HepG2 (cell line): ENCODE data around the gene FBXO33. TPM values are rescaled to one million over a fixed set of nuclear protein-coding genes. Genes with fewer than 3 reads are reported as not detected.

Experiments
- ATAC-seq: fragments of 200-7000 bp; cut with Tn5 transposase; 3 replicates; pipeline ENCODE4 v1.9.1; 2020; ENCODE audit warnings: mild to moderate bottlenecking, moderate library complexity
- BruUV-seq: library from RNA; stranded (reverse); fragments of 400-500 nt; replicated peaks from 2 replicates; lab custom pipeline; 2021; lab: Mats Ljungman, UMichigan
- CTCF ChIA-PET: fragments of 300-600 bp; formaldehyde crosslinking; extraction: SDS; loops from one replicate; lab custom pipeline; 2021; ENCODE audit warnings: low total read pairs, inconsistent platforms, low intra/inter-chr PET ratio; lab: Yijun Ruan, JAX
- POLR2A ChIA-PET: fragments of 350-600 bp; sonication (Branson Sonifier 250); formaldehyde crosslinking; loops from one replicate; lab custom pipeline; 2020; ENCODE audit warnings: antibody characterized with exemption, inconsistent platforms; lab: Yijun Ruan, JAX
- DNase-seq: peaks from one replicate; pipeline ENCODE4 v3.0.0-alpha.2; 2015; ENCODE audit warnings: low spot score
- FAIRE-seq: peaks from 3 replicates; lab custom pipeline; 2011; peaks lifted over from hg19 to GRCh38; lab: Jason Lieb, UNC
- H2AFZ ChIP-seq: one replicate; pipeline ENCODE4 v1.6.1; 2011; ENCODE audit warnings: low read length, inconsistent platforms
- H3K27ac ChIP-seq: fragments of 300-600 bp; 3 replicates; pipeline ENCODE4 v1.8.0; 2011; ENCODE audit warnings: mixed run types, mild to moderate bottlenecking, mixed read lengths, low read length, inconsistent platforms; ENCODE audit not compliant: insufficient read depth; ENCODE audit errors: extremely low read length
- H3K27me3 ChIP-seq, 2 experiments: fragments of 200-600 bp in 1 of 2; 2 replicates in 1 of 2; 3 replicates in 1 of 2; pipeline versions ENCODE4 v1.6.0 to v1.8.0; 2011; ENCODE audit warnings: low read length in 2 of 2, mild to moderate bottlenecking in 2 of 2, moderate library complexity in 2 of 2, inconsistent platforms in 1 of 2; ENCODE audit not compliant: insufficient read depth in 2 of 2, control insufficient read depth in 1 of 2
- H3K36me3 ChIP-seq, 2 experiments: fragments of 200-600 bp in 1 of 2; replicated peaks in 1 of 2; 2 replicates in 1 of 2; 3 replicates in 1 of 2; pipeline versions ENCODE4 v1.5.1 to v1.8.0; 2011; ENCODE audit warnings: low read length in 2 of 2, inconsistent platforms in 1 of 2; ENCODE audit not compliant: insufficient read depth in 2 of 2, control insufficient read depth in 1 of 2
- H3K4me1 ChIP-seq: 2 replicates; pipeline ENCODE4 v1.5.1; 2012; ENCODE audit warnings: low read length, inconsistent platforms; ENCODE audit not compliant: insufficient read depth
- H3K4me2 ChIP-seq: 2 replicates; pipeline ENCODE4 v1.6.0; 2011; ENCODE audit warnings: low read depth, low read length, inconsistent platforms
- H3K4me3 ChIP-seq, 3 experiments: fragments of 200-600 bp in 1 of 3; sonication (generic), shearing (Covaris generic) in 1 of 3; replicated peaks in 1 of 3; 2 replicates each; pipeline ENCODE4 v1.5.1; 2011 to 2016; ENCODE audit warnings: low read length in 3 of 3, inconsistent platforms in 2 of 3, low read depth in 2 of 3, mild to moderate bottlenecking in 2 of 3, control low read depth in 1 of 3, mixed read lengths in 1 of 3; ENCODE audit not compliant: insufficient read depth in 1 of 3
- H3K79me2 ChIP-seq: one replicate; pipeline ENCODE4 v1.6.1; 2011; ENCODE audit warnings: low read length, inconsistent platforms; ENCODE audit not compliant: insufficient read depth
- H3K9ac ChIP-seq: 2 replicates; pipeline ENCODE4 v1.6.0; 2011; ENCODE audit warnings: mild to moderate bottlenecking, low read depth, low read length, inconsistent platforms; ENCODE audit not compliant: insufficient read depth
- H3K9me3 ChIP-seq: 2 replicates; pipeline ENCODE4 v1.5.1; 2012; ENCODE audit warnings: mild to moderate bottlenecking, low read length
- H4K20me1 ChIP-seq: 2 replicates; pipeline ENCODE4 v1.6.0; 2011; ENCODE audit warnings: inconsistent platforms, mild to moderate bottlenecking, low read length, moderate library complexity; ENCODE audit not compliant: insufficient read depth
- CEBPB ChIP-seq: IDR thresholded peaks from 2 replicates; pipeline ENCODE4 v1.6.1; 2011; ENCODE audit warnings: low read depth, low read length, improper control_type of control experiment, borderline replicate concordance
- HDAC6 ChIP-seq: fragments of 200-600 bp; sonication (generic); IDR thresholded peaks from 2 replicates; pipeline ENCODE4 v1.7.0; 2017; ENCODE audit warnings: mild to moderate bottlenecking, antibody characterized with exemption, low read length, low read depth
- HMG20A ChIP-seq: IDR thresholded peaks from 2 replicates; pipeline ENCODE4 v1.6.1; 2016; ENCODE audit warnings: borderline replicate concordance
- JDP2 ChIP-seq: sonication (generic); formaldehyde crosslinking; IDR thresholded peaks from 2 replicates; pipeline ENCODE4 v1.8.1; 2022; ENCODE audit warnings: missing genetic modification reagents, borderline replicate concordance
- KLF9 ChIP-seq: IDR thresholded peaks from 2 replicates; pipeline ENCODE4 v1.6.1; 2016; ENCODE audit warnings: low read depth
- MTF1 ChIP-seq: sonication (generic); formaldehyde crosslinking; IDR thresholded peaks from 2 replicates; pipeline ENCODE4 v1.5.0; 2020; ENCODE audit warnings: missing genetic modification reagents
- NFKBIZ ChIP-seq: IDR thresholded peaks from 2 replicates; pipeline ENCODE4 v1.6.1; 2018; ENCODE audit warnings: missing genetic modification reagents, missing compliant biosample characterization
- RFX1 ChIP-seq: fragments of 450-650 bp; IDR thresholded peaks from 2 replicates; pipeline ENCODE4 v1.6.1; 2017
- TOE1 ChIP-seq: sonication (generic); formaldehyde crosslinking; IDR thresholded peaks from 2 replicates; pipeline ENCODE4 v1.4.0; 2020; ENCODE audit warnings: mild to moderate bottlenecking, missing genetic modification reagents
- ZNF101 ChIP-seq: sonication (generic); formaldehyde crosslinking; IDR thresholded peaks from 2 replicates; pipeline ENCODE4 v1.4.0; 2020; ENCODE audit warnings: mild to moderate bottlenecking, low read depth, missing genetic modification reagents, borderline replicate concordance
- ZNF484 ChIP-seq: sonication (generic); formaldehyde crosslinking; IDR thresholded peaks from 2 replicates; pipeline ENCODE4 v1.5.1; 2020; ENCODE audit warnings: mild to moderate bottlenecking, low read depth, missing genetic modification reagents, borderline replicate concordance
- ZNF569 ChIP-seq: sonication (generic); formaldehyde crosslinking; IDR thresholded peaks from 2 replicates; pipeline ENCODE4 v1.5.0; 2020; ENCODE audit warnings: mild to moderate bottlenecking, missing genetic modification reagents, moderate library complexity, borderline replicate concordance
- ZSCAN9 ChIP-seq: IDR thresholded peaks from 2 replicates; pipeline ENCODE4 v1.6.1; 2016; ENCODE audit warnings: borderline replicate concordance
- WGBS: methylation state at CpG from one replicate; pipeline ENCODE4 v1.1.6; 2017; ENCODE audit warnings: low lambda C conversion rate; 5-methylcytosine and 5-hydroxymethylcytosine counted together
- in situ Hi-C: cut with HindIII; loops from 2 replicates; pipeline ENCODE4 v1.10.0; 2017; ENCODE audit warnings: low pct_unique_long_range_greater_than_20kb; ENCODE audit not compliant: extremely low pct_ligation_motif_present
- intact Hi-C: fragments of 100-400 bp; cut with micrococcal nuclease; formaldehyde crosslinking; loops from one replicate; pipeline ENCODE4 v1.10.0; 2022; ENCODE audit not compliant: unreplicated experiment
- polyA plus RNA-seq, 8 experiments: library from polyadenylated mRNA; depleted of rRNA in 3 of 8; stranded (reverse) in 7 of 8; unstranded in 1 of 8; fragments of >200 nt; fragmentation: Illumina TruSeq in 4 of 8; extraction: Trizol in 4 of 8; gene quantifications; 2 replicates each; pipeline versions ENCODE4 v1.2.1 to v1.2.3, GENCODE V29; 2011 to 2016; ENCODE audit warnings: low read depth in 4 of 8, missing spikeins in 1 of 8, mixed read lengths in 1 of 8; ENCODE audit not compliant: insufficient read depth in 1 of 8
- total RNA-seq, 5 experiments: library from RNA; depleted of rRNA; stranded (reverse); fragments of >200 nt; fragmentation: Illumina TruSeq; extraction: Trizol; gene quantifications; 2 replicates each; pipeline ENCODE4 v1.2.3, GENCODE V29; 2016; ENCODE audit warnings: low read depth in 1 of 5
- TF ChIP-seq, protein P1 (sequence below): sonication (generic); formaldehyde crosslinking; IDR thresholded peaks from 2 replicates; pipeline ENCODE4 v1.4.0; 2020; ENCODE audit warnings: mild to moderate bottlenecking, low read depth, missing genetic modification reagents
- TF ChIP-seq, protein P2 (sequence below): sonication (generic); formaldehyde crosslinking; IDR thresholded peaks from 2 replicates; pipeline ENCODE4 v1.8.1; 2023; ENCODE audit warnings: mild to moderate bottlenecking, missing genetic modification reagents

FBXO33 gene
- total and polyA plus RNA-seq, 2 of the 13 experiments (the other 11 are each of a cell fraction or from before 2014, with no cell fraction given), result 15.5 to 16.9 TPM

DNA sequence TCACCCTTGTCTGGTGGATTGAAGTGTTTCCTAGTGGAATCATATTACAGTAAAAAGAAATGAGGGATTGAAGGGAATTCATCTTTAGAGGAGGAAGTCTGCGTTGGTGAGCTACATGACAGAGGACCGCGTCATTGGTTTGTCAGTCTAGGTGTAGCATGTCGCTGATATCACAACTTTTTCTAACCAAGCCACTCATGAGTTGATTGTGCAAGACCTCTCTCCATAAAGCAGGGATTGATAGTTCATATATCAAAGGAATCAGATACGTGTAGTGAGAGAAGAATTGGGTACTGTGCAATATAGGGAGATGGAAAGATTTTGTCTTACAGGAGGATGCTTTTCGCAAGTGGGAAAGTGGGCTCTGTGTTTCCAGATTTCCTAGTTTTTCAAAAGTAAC is 3.0 kb upstream of the FBXO33 start:
- no peaks in the 10 kb centered on the region; a peak in 1 of 5 replicates for H3K27me3 ChIP-seq
- TF ChIP-seq NFKBIZ (no peak), ZNF101 (no peak), CEBPB (peak; percentile 87; the same call in 1 of the 2 replicates)
- H3K4me1 ChIP-seq, result peaks cover 21% of the 10 kb centered on the region
- peaks cover 13% of the 10 kb centered on the region for H3K79me2 ChIP-seq
- 80% methylated on average over 6 of the region's 6 CpGs for whole genome bisulfite sequencing
- no peak overlapping the region for H3K9ac ChIP-seq
- BruUV-seq, result no TSS peak
- H4K20me1 ChIP-seq, result peaks cover 15% of the 10 kb centered on the region
- ChIA-PET CTCF (no interaction called here), POLR2A (interaction anchor here (1.6 kb wide), 1 partner anchor 333 kb away, joined by 4 read pairs; the partner anchor contains the start of gene SEC23A)
- DNase-seq (no peak), ATAC-seq (no peak), FAIRE-seq (no peak)
- in situ Hi-C loops, result no loop called here
- no peak overlapping the region for H2AFZ ChIP-seq
- no peak overlapping the region for H3K27ac ChIP-seq
- intact Hi-C loops, result no loop called here
- H3K36me3 ChIP-seq, result no peaks in the 10 kb centered on the region
- no peak overlapping the region for H3K4me2 ChIP-seq
- no peaks in the 10 kb centered on the region for H3K9me3 ChIP-seq
- H3K4me3 ChIP-seq, result no peak overlapping the region

DNA sequence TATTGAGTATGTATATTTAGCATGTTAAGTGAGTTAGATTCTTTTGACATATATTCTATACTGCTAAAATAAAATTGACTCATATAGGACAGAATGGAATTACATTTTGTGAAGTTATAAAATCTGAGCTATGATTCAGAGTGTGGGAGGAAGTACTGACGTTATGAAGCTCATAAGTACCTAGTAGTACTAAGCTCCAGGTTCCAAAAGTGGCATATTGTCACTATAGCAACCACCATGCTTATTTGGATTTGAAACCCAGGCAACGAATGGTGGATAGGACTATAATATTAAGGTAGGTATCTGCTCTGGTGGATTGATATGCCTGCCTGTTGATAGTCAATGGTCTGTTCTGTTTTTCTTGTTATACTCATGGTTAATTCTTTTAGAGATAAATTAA is 2.2 kb upstream of the FBXO33 start:
- peaks cover 22% of the 10 kb centered on the region for H3K79me2 ChIP-seq
- WGBS, result 66% methylated on average over 2 of the region's 2 CpGs
- TF ChIP-seq MTF1 (CRISPR knock-in tag) (no peak), RFX1 (0 out of 2 replicates have a peak, but pooled peaks have one; percentile 13), JDP2 (CRISPR knock-in tag) (no peak), KLF9 (CRISPR knock-in tag) (no peak), HDAC6 (0 out of 2 replicates have a peak, but pooled peaks have one; percentile 28), HMG20A (CRISPR knock-in tag) (no peak), ZNF484 (CRISPR knock-in tag) (no peak), TOE1 (CRISPR knock-in tag) (no peak), ZSCAN9 (CRISPR knock-in tag) (peak; percentile 37; the same call in 1 of the 2 replicates), ZNF569 (CRISPR knock-in tag) (0 out of 2 replicates have a peak, but pooled peaks have one; percentile 35)
- TF ChIP-seq, protein P1, sequence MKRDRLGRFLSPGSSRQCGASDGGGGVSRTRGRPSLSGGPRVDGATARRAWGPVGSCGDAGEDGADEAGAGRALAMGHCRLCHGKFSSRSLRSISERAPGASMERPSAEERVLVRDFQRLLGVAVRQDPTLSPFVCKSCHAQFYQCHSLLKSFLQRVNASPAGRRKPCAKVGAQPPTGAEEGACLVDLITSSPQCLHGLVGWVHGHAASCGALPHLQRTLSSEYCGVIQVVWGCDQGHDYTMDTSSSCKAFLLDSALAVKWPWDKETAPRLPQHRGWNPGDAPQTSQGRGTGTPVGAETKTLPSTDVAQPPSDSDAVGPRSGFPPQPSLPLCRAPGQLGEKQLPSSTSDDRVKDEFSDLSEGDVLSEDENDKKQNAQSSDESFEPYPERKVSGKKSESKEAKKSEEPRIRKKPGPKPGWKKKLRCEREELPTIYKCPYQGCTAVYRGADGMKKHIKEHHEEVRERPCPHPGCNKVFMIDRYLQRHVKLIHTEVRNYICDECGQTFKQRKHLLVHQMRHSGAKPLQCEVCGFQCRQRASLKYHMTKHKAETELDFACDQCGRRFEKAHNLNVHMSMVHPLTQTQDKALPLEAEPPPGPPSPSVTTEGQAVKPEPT (CRISPR knock-in tag), result no peak
- TF ChIP-seq, protein P2, sequence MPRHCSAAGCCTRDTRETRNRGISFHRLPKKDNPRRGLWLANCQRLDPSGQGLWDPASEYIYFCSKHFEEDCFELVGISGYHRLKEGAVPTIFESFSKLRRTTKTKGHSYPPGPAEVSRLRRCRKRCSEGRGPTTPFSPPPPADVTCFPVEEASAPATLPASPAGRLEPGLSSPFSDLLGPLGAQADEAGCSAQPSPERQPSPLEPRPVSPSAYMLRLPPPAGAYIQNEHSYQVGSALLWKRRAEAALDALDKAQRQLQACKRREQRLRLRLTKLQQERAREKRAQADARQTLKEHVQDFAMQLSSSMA (CRISPR knock-in tag), result no peak

More for the DNA sequence above, 2.2 kb upstream of the FBXO33 start:
- ChIA-PET POLR2A (interaction anchor here (0.9 to 5.5 kb wide), 5 partner anchors 13 to 331 kb away, joined by 4 to 76 read pairs (median 5); partner anchors contain the start of genes SEC23A and TRAPPC6B), CTCF (no interaction called here)
- H3K27me3 ChIP-seq, result no peaks in the 10 kb centered on the region; a peak in 1 of 5 replicates
- no peak overlapping the region; a peak in 1 of 6 replicates for H3K4me3 ChIP-seq
- DNase-seq (no peak), ATAC-seq (no peak), FAIRE-seq (no peak)
- intact Hi-C loops (no loop called here), in situ Hi-C loops (loop anchor here (5.0 kb wide), 2 partner anchors 202 to 332 kb away; partner anchors contain the start of genes MIA2 and SEC23A)
- H3K4me2 ChIP-seq, result peak overlapping the region; percentile 94; the same call in 1 of the 2 replicates
- no peaks in the 10 kb centered on the region for H3K36me3 ChIP-seq
- peaks cover 29% of the 10 kb centered on the region for H3K4me1 ChIP-seq
- no peak overlapping the region for H3K9ac ChIP-seq
- no peak overlapping the region for H3K27ac ChIP-seq
- no TSS peak for BruUV-seq
- H2AFZ ChIP-seq, result no peak overlapping the region
- no peaks in the 10 kb centered on the region for H3K9me3 ChIP-seq
- peaks cover 23% of the 10 kb centered on the region for H4K20me1 ChIP-seq
